Measurements from ENCODE around the gene CRIM1.

Gene CRIM1

GRCh38 chr2:36430549-36430948 lies 75.0 kb downstream of the CRIM1 start:
- no peak overlapping the region for H3K4me3 ChIP-seq (ENCODE audit: low read depth in 1 of 5, low read length in 5 of 5)
- H3K4me1 ChIP-seq (ENCODE audit: control insufficient read depth in 5 of 5, insufficient read depth in 5 of 5, low read length in 5 of 5) = peaks cover 7 to 55% (median 50%) of the 10 kb centered on the region in 5 donors

GRCh38 chr2:36432479-36432878 lies 76.9 kb downstream of the CRIM1 start:
- Histone ChIP-seq H3K9me3 (ENCODE audit: control insufficient read depth in 5 of 5, low read length in 5 of 5) (no peaks in the 10 kb centered on the region), H3K4me3 (ENCODE audit: low read depth in 1 of 5, low read length in 5 of 5) (no peak overlapping the region), H3K4me1 (ENCODE audit: control insufficient read depth in 5 of 5, insufficient read depth in 5 of 5, low read length in 5 of 5) (peaks cover 7 to 54% (median 48%) of the 10 kb centered on the region in 5 donors), H3K36me3 (ENCODE audit: control insufficient read depth in 5 of 5, insufficient read depth in 5 of 5, low read length in 5 of 5) (peaks cover 0 to 2% (median 0%) of the 10 kb centered on the region in 5 donors), H3K9ac (ENCODE audit: low read length in 5 of 5) (peak overlapping the region in 1 of 5 donors; percentile 6), H3K27me3 (ENCODE audit: control insufficient read depth in 5 of 5, insufficient read depth in 4 of 5, low read length in 5 of 5) (peaks cover 0 to 3% (median 0%) of the 10 kb centered on the region in 5 donors), H3K27ac (ENCODE audit: low read depth, low read length) (peak overlapping the region; percentile 85)

More at GRCh38 chr2:36430549-36430948, 75.0 kb downstream of the CRIM1 start:
- H3K36me3 ChIP-seq (ENCODE audit: control insufficient read depth in 5 of 5, insufficient read depth in 5 of 5, low read length in 5 of 5) = peaks cover 0 to 8% (median 2%) of the 10 kb centered on the region in 5 donors
- H3K9me3 ChIP-seq (ENCODE audit: control insufficient read depth in 5 of 5, low read length in 5 of 5) = no peaks in the 10 kb centered on the region
- H3K9ac ChIP-seq (ENCODE audit: low read length in 5 of 5) = no peak overlapping the region
- peaks cover 0 to 3% (median 0%) of the 10 kb centered on the region in 5 donors for H3K27me3 ChIP-seq (ENCODE audit: control insufficient read depth in 5 of 5, insufficient read depth in 4 of 5, low read length in 5 of 5)
- H3K27ac ChIP-seq (ENCODE audit: low read depth, low read length) = peak overlapping the region; percentile 15

DNA sequence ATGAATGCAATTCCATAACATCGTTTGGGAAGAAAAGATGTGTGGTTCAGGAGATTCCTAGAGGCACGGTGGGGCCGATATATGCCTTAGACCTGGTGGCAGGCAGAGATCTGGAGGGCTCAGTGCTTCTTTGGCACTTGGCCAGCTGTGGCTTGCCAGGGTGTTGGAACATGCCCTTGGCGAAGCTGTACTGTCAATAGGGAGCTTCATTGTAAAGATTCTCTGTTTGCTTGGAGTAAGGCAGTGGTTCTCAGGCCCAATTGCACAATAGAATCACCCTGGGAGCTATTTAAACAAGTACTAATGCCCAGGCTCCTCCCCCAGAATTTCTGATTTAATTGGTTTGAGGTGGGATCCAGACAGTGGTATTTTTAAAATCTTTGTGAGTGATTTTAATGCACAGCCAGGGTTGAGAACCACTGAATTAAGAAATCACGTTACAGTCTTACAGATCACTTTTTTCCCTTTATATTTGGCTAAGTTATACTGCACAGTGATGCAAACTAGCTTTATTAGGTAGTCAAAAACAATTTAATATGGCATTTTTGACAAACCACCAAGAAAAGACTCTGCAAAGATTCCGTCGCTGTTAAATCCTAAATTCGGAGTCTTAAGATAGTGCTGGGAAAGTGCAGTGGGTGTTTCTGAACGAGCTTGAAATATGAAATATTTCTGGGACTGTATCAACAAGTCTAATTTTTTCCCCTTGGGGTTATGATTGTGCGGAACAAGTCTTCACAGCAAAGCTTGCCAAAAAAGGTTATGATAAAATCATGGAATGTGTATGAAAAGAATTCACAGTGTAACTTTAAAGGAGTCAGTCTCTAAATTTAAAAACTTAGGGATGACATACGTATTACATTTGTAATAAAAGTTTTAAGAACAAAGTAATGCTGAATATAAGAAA lies 78.0 kb downstream of the CRIM1 start:
- peak overlapping the region; percentile 85 for H3K27ac ChIP-seq (ENCODE audit: low read depth, low read length)
- H3K9ac ChIP-seq (ENCODE audit: low read length in 5 of 5) = peak overlapping the region in 3 of 5 donors; percentile 6 to 57 (median 13)
- peak overlapping the region in 3 of 5 donors; percentile 3 to 42 (median 23) for H3K4me3 ChIP-seq (ENCODE audit: low read depth in 1 of 5, low read length in 5 of 5)
- peaks cover 0 to 3% (median 0%) of the 10 kb centered on the region in 5 donors for H3K27me3 ChIP-seq (ENCODE audit: control insufficient read depth in 5 of 5, insufficient read depth in 4 of 5, low read length in 5 of 5)
- H3K4me1 ChIP-seq (ENCODE audit: control insufficient read depth in 5 of 5, insufficient read depth in 5 of 5, low read length in 5 of 5) = peaks cover 9 to 56% (median 52%) of the 10 kb centered on the region in 5 donors
- no peaks in the 10 kb centered on the region for H3K9me3 ChIP-seq (ENCODE audit: control insufficient read depth in 5 of 5, low read length in 5 of 5)
- H3K36me3 ChIP-seq (ENCODE audit: control insufficient read depth in 5 of 5, insufficient read depth in 5 of 5, low read length in 5 of 5) = peaks cover 0 to 2% (median 0%) of the 10 kb centered on the region in 5 donors

GRCh38 chr2:36438449-36438977 lies 82.9 kb downstream of the CRIM1 start:
- peaks cover 8 to 36% (median 30%) of the 10 kb centered on the region in 5 donors for H3K4me1 ChIP-seq (ENCODE audit: control insufficient read depth in 5 of 5, insufficient read depth in 5 of 5, low read length in 5 of 5)
- no peak overlapping the region for H3K4me3 ChIP-seq (ENCODE audit: low read depth in 1 of 5, low read length in 5 of 5)
- no peak overlapping the region for H3K27ac ChIP-seq (ENCODE audit: low read depth, low read length)
- no peak overlapping the region for H3K9ac ChIP-seq (ENCODE audit: low read length in 5 of 5)
- peaks cover 10 to 23% (median 21%) of the 10 kb centered on the region in 5 donors for H3K36me3 ChIP-seq (ENCODE audit: control insufficient read depth in 5 of 5, insufficient read depth in 5 of 5, low read length in 5 of 5)
- H3K9me3 ChIP-seq (ENCODE audit: control insufficient read depth in 5 of 5, low read length in 5 of 5) = no peaks in the 10 kb centered on the region
- peaks cover 0 to under 1% (median 0%) of the 10 kb centered on the region in 5 donors for H3K27me3 ChIP-seq (ENCODE audit: control insufficient read depth in 5 of 5, insufficient read depth in 4 of 5, low read length in 5 of 5)

DNA sequence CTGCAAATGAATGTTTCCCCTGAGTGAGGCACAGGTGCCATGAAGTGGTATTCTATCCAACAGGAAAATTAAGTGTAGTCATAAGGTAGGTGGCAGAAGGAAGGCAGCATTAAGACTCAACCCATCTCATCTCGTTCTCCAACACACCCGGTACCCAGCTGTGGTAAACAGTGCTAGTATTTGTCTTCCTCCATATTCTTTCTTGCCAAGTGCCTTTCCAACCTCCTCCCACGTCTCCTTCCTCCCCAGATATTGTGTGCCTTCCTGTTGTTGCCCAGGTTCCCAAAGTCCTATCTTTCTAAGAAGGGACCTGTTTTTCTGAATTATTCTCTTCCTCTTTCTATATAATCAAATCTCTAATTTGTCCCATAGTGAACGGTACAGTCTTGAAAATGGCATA lies 83.5 kb downstream of the CRIM1 start:
- Histone ChIP-seq H3K4me1 (ENCODE audit: control insufficient read depth in 5 of 5, insufficient read depth in 5 of 5, low read length in 5 of 5) (peaks cover 8 to 33% (median 26%) of the 10 kb centered on the region in 5 donors), H3K4me3 (ENCODE audit: low read depth in 1 of 5, low read length in 5 of 5) (no peak overlapping the region), H3K9ac (ENCODE audit: low read length in 5 of 5) (no peak overlapping the region), H3K27me3 (ENCODE audit: control insufficient read depth in 5 of 5, insufficient read depth in 4 of 5, low read length in 5 of 5) (no peaks in the 10 kb centered on the region), H3K9me3 (ENCODE audit: control insufficient read depth in 5 of 5, low read length in 5 of 5) (no peaks in the 10 kb centered on the region), H3K36me3 (ENCODE audit: control insufficient read depth in 5 of 5, insufficient read depth in 5 of 5, low read length in 5 of 5) (peaks cover 15 to 28% (median 26%) of the 10 kb centered on the region in 5 donors), H3K27ac (ENCODE audit: low read depth, low read length) (peak overlapping the region; percentile 5)

GRCh38 chr2:36441065-36441625 lies 85.6 kb downstream of the CRIM1 start:
- Histone ChIP-seq H3K9ac (ENCODE audit: low read length in 5 of 5) (no peak overlapping the region), H3K4me3 (ENCODE audit: low read depth in 1 of 5, low read length in 5 of 5) (no peak overlapping the region), H3K36me3 (ENCODE audit: control insufficient read depth in 5 of 5, insufficient read depth in 5 of 5, low read length in 5 of 5) (peaks cover 31 to 46% (median 41%) of the 10 kb centered on the region in 5 donors), H3K4me1 (ENCODE audit: control insufficient read depth in 5 of 5, insufficient read depth in 5 of 5, low read length in 5 of 5) (peaks cover 8 to 26% (median 17%) of the 10 kb centered on the region in 5 donors), H3K27me3 (ENCODE audit: control insufficient read depth in 5 of 5, insufficient read depth in 4 of 5, low read length in 5 of 5) (no peaks in the 10 kb centered on the region), H3K27ac (ENCODE audit: low read depth, low read length) (peak overlapping the region; percentile 68), H3K9me3 (ENCODE audit: control insufficient read depth in 5 of 5, low read length in 5 of 5) (no peaks in the 10 kb centered on the region)

DNA sequence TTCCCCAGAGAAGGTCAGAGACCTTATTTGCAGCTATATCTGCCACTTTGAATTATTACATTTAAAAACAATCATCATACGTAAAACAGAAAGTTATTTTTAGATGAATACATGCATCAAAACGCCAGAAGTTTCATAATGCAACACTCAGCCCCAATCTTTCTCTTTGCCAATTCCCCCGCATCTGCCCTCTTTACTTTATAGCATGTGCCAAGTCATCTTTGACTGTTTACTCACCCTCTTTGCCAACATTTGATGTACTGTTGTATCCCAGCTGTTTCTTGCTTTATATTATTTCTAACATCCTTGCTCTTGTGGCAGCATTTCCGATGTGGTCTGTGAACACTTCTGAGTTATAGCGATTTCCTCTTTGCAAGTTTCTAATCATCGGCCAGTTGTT lies 86.2 kb downstream of the CRIM1 start:
- Histone ChIP-seq H3K9ac (ENCODE audit: low read length in 5 of 5) (no peak overlapping the region), H3K4me1 (ENCODE audit: control insufficient read depth in 5 of 5, insufficient read depth in 5 of 5, low read length in 5 of 5) (peaks cover 8 to 26% (median 17%) of the 10 kb centered on the region in 5 donors), H3K27me3 (ENCODE audit: control insufficient read depth in 5 of 5, insufficient read depth in 4 of 5, low read length in 5 of 5) (no peaks in the 10 kb centered on the region), H3K27ac (ENCODE audit: low read depth, low read length) (peak overlapping the region; percentile 68), H3K9me3 (ENCODE audit: control insufficient read depth in 5 of 5, low read length in 5 of 5) (no peaks in the 10 kb centered on the region), H3K36me3 (ENCODE audit: control insufficient read depth in 5 of 5, insufficient read depth in 5 of 5, low read length in 5 of 5) (peaks cover 38 to 51% (median 43%) of the 10 kb centered on the region in 5 donors), H3K4me3 (ENCODE audit: low read depth in 1 of 5, low read length in 5 of 5) (no peak overlapping the region)

DNA sequence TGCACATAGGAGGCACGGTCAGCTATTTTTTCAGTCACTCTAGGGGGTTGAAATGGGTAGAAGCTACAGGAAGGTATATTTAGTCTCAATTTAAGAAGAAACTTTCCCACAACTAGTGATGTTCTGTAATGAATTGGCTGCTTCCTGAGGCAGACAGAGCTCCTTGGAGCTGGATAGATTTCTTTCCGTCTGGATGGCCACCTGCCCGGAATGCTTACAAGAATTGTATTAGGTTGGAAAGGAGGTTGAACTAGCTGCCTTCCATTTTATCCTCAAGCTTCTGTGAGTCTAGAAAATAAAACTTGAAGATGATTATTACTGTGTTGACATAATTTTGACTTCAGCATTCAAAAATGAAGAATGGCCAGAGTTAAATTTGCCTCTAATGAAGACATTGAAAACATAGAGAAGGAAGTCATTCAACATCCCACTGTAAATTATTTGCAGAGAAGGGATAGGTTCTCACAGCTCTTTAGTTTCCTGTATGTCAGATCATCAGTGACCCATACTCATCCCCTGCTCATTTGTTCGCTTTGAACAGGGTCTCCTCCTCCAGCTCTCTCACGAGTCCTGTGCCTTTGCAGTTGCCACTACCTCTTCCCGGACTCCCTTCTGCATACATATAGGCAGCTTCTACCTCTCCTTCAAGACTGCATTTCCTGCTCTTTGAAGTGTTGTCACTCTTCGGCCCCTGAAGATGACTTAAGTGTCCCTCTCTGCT lies 88.8 kb downstream of the CRIM1 start:
- Histone ChIP-seq H3K9ac (ENCODE audit: low read length in 5 of 5) (no peak overlapping the region), H3K4me1 (ENCODE audit: control insufficient read depth in 5 of 5, insufficient read depth in 5 of 5, low read length in 5 of 5) (peaks cover 6 to 18% (median 14%) of the 10 kb centered on the region in 5 donors), H3K4me3 (ENCODE audit: low read depth in 1 of 5, low read length in 5 of 5) (no peak overlapping the region), H3K9me3 (ENCODE audit: control insufficient read depth in 5 of 5, low read length in 5 of 5) (no peaks in the 10 kb centered on the region), H3K27me3 (ENCODE audit: control insufficient read depth in 5 of 5, insufficient read depth in 4 of 5, low read length in 5 of 5) (no peaks in the 10 kb centered on the region), H3K27ac (ENCODE audit: low read depth, low read length) (peak overlapping the region; percentile 38), H3K36me3 (ENCODE audit: control insufficient read depth in 5 of 5, insufficient read depth in 5 of 5, low read length in 5 of 5) (peaks cover 44 to 68% (median 57%) of the 10 kb centered on the region in 5 donors)

GRCh38 chr2:36445185-36445866 lies 89.7 kb downstream of the CRIM1 start:
- H3K36me3 ChIP-seq (ENCODE audit: control insufficient read depth in 5 of 5, insufficient read depth in 5 of 5, low read length in 5 of 5) = peaks cover 44 to 71% (median 58%) of the 10 kb centered on the region in 5 donors
- no peaks in the 10 kb centered on the region for H3K27me3 ChIP-seq (ENCODE audit: control insufficient read depth in 5 of 5, insufficient read depth in 4 of 5, low read length in 5 of 5)
- no peak overlapping the region for H3K27ac ChIP-seq (ENCODE audit: low read depth, low read length)
- H3K9me3 ChIP-seq (ENCODE audit: control insufficient read depth in 5 of 5, low read length in 5 of 5) = no peaks in the 10 kb centered on the region
- H3K4me3 ChIP-seq (ENCODE audit: low read depth in 1 of 5, low read length in 5 of 5) = no peak overlapping the region
- no peak overlapping the region for H3K9ac ChIP-seq (ENCODE audit: low read length in 5 of 5)
- H3K4me1 ChIP-seq (ENCODE audit: control insufficient read depth in 5 of 5, insufficient read depth in 5 of 5, low read length in 5 of 5) = peaks cover 6 to 25% (median 22%) of the 10 kb centered on the region in 5 donors

Data from subcutaneous abdominal adipose tissue (tissue), 5 donors.